Esophagus muscularis mucosa (tissue), 4 donors: Measurements from ENCODE around the gene ZFHX3. TPM values are rescaled to one million over a fixed set of nuclear protein-coding genes. Genes with fewer than 3 reads are reported as not detected.

Experiments
- DNase-seq: peaks from one replicate; pipeline ENCODE4 v3.0.0-alpha.2; 2017; ENCODE audit errors: extremely low spot score
- H3K27ac ChIP-seq, 4 donors: fragments of 200-600 bp; sonication (generic); replicated peaks in 1 of 4; 1 replicate in 3 of 4; 2 replicates in 1 of 4; pipeline ENCODE4 v1.5.1; 2016 to 2019; ENCODE audit warnings: mild to moderate bottlenecking in 1 of 4
- H3K27me3 ChIP-seq, 4 donors: fragments of 200-600 bp; sonication (generic); one replicate each; pipeline versions ENCODE4 v1.5.1 to v1.6.0; 2016 to 2019
- H3K36me3 ChIP-seq, 4 donors: fragments of 200-600 bp; sonication (generic); one replicate each; pipeline ENCODE4 v1.5.1; 2016 to 2019
- H3K4me1 ChIP-seq, 4 donors: fragments of 200-600 bp; sonication (generic); one replicate each; pipeline ENCODE4 v1.5.1; 2016 to 2019
- H3K4me3 ChIP-seq, 4 donors: fragments of 200-600 bp; sonication (generic); 1 replicate in 2 of 4; 2 replicates in 2 of 4; pipeline ENCODE4 v1.5.1; 2016 to 2019; ENCODE audit warnings: mild to moderate bottlenecking in 4 of 4, moderate library complexity in 1 of 4
- H3K9me3 ChIP-seq, 4 donors: fragments of 200-600 bp; sonication (generic); 1 replicate in 3 of 4; 2 replicates in 1 of 4; pipeline ENCODE4 v1.5.1; 2016 to 2019
- CTCF ChIP-seq, 3 experiments: fragments of 200-600 bp in 2 of 3; fragments of 450-650 bp in 1 of 3; sonication (generic) in 2 of 3; IDR thresholded peaks; one replicate each; pipeline ENCODE4 v1.5.1; 2017 to 2019; ENCODE audit warnings: antibody characterized with exemption in 3 of 3, mild to moderate bottlenecking in 2 of 3, moderate library complexity in 1 of 3
- EP300 ChIP-seq: sonication (generic); formaldehyde crosslinking; IDR thresholded peaks from one replicate; pipeline ENCODE4 v1.6.1; 2017; ENCODE audit warnings: antibody characterized with exemption
- POLR2A ChIP-seq: fragments of 450-650 bp; IDR thresholded peaks from one replicate; pipeline ENCODE4 v1.6.1; 2017; ENCODE audit warnings: antibody characterized with exemption, moderate library complexity, mild to moderate bottlenecking, low read depth
- POLR2AphosphoS5 ChIP-seq, 2 donors: sonication (generic); formaldehyde crosslinking; IDR thresholded peaks; one replicate each; pipeline ENCODE4 v1.6.1; 2017; ENCODE audit warnings: antibody characterized with exemption in 2 of 2
- WGBS: methylation state at CpG from one replicate; pipeline ENCODE4 v1.1.5; 2018; 5-methylcytosine and 5-hydroxymethylcytosine counted together
- intact Hi-C: fragments of 100-400 bp; cut with DNase I; formaldehyde crosslinking; loops from one replicate; pipeline ENCODE4 v1.15.1; 2023
- total RNA-seq, 4 donors: library from RNA; depleted of rRNA; stranded (reverse); fragments of >200 nt; gene quantifications; one replicate each; pipeline versions ENCODE4 v1.1.0 to v1.2.1, GENCODE V29; 2016

Gene ZFHX3
- total RNA-seq, 4 donors from 2014 or later = 25.7 to 53.0 (median 30.6) TPM

DNA sequence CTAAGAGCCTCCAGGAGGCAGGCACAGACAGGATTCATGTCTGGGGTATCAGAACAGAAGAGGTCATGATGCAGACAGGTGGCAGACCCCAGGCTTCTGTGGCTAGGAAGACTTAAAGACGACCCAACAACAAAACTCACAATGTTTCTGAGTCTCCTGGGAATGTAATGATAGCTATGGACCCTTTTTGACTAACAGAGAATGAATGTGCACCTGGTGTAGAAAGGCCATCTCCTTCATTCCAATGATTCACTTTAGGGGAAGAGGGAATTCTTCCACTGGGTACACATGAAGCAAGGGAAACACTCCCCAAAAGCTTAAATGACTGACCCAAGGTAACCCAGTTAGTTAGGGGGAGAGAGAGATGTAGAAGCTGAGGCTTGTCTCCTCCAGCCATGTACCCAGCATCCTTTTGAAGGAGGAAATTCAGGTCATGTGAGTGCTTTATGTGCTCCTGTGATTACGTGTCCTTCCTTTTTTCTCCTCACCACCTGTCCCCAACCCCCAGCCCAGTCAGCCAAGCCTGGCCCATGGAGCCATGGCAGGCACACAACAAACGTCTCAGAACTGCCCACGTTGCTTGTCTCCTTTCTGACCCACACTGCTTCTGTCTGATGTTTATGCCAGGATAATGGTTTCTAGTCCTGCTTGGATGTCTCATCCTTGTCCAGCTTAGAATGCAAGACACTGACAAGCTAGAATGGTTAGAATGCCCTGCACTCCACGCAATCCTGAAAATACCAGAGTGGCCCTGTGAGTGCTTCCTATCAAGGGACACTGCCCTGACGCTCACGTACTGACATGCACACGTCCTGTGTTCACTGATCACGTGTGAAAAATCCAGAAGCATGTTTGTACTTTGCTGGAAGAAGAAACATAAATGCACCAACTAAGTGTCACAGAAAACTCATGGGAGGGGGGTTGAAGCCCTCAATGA, 156.4 kb downstream of the ZFHX3 start:
- Histone ChIP-seq H3K4me3 (no peak overlapping the region), H3K27ac (no peak overlapping the region), H3K4me1 (peaks cover 9 to 17% (median 16%) of the 10 kb centered on the region in 4 donors), H3K9me3 (no peaks in the 10 kb centered on the region), H3K36me3 (peaks cover 25 to 35% (median 32%) of the 10 kb centered on the region in 4 donors), H3K27me3 (no peaks in the 10 kb centered on the region)
- intact Hi-C loops = no loop called here
- no peak for DNase-seq
- 79% methylated on average over 8 of the region's 9 CpGs for WGBS
- TF ChIP-seq CTCF (IDR thresholded peaks at IDR 0.05) = no peak
- TF ChIP-seq POLR2AphosphoS5 (IDR thresholded peaks at IDR 0.05) = no peak

DNA sequence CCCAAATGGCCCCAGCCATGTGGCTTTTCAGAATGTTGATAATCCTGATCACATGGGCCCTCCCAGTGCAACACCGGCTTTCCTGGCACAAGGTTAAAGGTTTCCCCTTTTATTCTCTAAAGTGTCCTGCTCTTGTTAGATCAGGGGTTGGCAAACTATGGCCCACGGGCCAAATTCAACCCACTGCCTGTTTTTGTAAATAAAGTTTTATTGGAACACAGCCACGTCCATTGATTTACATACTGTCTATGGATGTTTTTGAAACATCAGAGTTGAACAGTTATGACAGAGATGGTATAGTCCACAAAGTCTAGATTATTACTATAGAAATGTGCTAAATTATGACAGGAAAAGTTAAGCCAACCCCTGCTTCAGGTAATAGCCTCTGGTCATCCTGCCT, 157.3 kb downstream of the ZFHX3 start:
- H3K27me3 ChIP-seq = no peaks in the 10 kb centered on the region
- WGBS = 90% methylated on average over 3 of the region's 3 CpGs
- TF ChIP-seq POLR2AphosphoS5 (IDR thresholded peaks at IDR 0.05) (no peak), CTCF (IDR thresholded peaks at IDR 0.05) (no peak), POLR2A (no peak), EP300 (no peak)
- DNase-seq = no peak
- peaks cover 9 to 17% (median 16%) of the 10 kb centered on the region in 4 donors for H3K4me1 ChIP-seq
- no peaks in the 10 kb centered on the region for H3K9me3 ChIP-seq
- H3K27ac ChIP-seq = no peak overlapping the region
- peaks cover 29 to 43% (median 42%) of the 10 kb centered on the region in 4 donors for H3K36me3 ChIP-seq
- intact Hi-C loops = no loop called here
- no peak overlapping the region for H3K4me3 ChIP-seq

DNA sequence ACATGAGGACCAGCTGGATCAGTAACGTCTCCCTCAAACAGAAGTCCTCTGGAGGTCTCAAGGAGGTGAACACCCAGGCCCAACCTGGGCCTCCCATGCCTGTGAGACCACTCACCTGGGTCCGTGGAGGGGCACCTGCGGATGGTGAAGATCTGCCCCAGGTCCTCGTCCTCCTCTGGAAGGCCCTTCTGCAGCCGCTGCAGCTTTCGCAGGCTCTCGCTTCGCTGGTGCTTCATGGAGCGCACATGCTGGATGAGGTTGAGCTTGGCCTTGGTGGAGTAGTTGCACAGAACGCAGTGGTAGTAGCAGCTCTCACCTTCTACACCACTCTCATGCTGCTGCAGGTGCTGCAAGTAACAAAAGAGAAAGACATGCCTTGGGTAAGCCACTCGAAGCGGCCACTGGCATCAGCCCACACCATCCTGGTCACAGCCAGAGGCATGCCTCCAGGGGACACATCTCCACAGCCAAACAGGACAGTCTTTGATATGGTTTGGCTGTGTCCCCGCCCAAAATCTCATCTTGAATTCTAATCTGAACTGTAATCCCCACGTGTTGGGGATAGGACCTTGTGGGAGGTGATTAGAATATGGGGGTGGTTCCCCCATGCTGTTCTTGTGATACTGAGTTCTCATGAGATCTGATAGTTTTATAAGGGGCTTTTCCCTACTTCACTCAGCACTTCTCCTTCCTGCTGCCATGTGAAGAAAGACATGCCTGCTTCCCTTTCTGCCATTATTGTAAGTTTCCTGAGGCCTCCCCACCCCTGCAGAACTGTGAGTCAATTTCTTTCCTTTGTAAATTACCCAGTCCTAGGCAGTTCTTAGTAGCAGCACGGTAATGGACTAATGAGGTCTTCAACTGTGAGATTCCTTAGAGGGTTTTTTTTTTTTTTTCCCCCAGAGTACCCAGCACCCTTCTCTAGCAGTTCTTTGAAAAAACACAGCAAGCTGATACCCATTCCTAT, 158.0 kb downstream of the ZFHX3 start:
- H3K36me3 ChIP-seq = peaks cover 32 to 50% (median 49%) of the 10 kb centered on the region in 4 donors
- peaks cover 6 to 18% (median 15%) of the 10 kb centered on the region in 4 donors for H3K4me1 ChIP-seq
- TF ChIP-seq POLR2A (no peak), EP300 (no peak), POLR2AphosphoS5 (IDR thresholded peaks at IDR 0.05) (no peak), CTCF (IDR thresholded peaks at IDR 0.05) (no peak)
- intact Hi-C loops = no loop called here
- no peaks in the 10 kb centered on the region for H3K9me3 ChIP-seq
- WGBS = 94% methylated on average over 14 of the region's 15 CpGs
- no peak overlapping the region for H3K27ac ChIP-seq
- H3K27me3 ChIP-seq = no peaks in the 10 kb centered on the region
- no peak overlapping the region for H3K4me3 ChIP-seq
- no peak for DNase-seq

DNA sequence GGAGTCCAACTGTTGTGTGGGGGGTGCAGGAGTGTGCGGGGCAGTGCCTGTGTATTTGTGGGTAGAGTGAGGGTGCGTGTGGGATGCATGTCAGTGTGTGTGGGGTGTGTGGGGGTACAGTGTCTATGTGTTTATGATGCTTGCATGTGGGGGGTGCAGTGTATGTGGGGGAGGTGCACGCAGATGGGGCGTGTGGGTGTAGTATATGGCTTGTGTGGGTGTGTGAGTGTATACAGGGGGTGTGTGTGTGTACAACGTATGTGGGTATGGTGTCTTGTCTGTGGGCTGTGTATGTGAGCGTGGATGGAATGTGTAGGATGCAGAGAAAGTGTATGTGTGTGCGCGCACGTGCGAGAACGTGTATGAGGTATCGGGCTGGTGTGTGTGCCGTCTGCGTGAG, 160.4 kb downstream of the ZFHX3 start:
- TF ChIP-seq EP300 (no peak), POLR2A (no peak), CTCF (IDR thresholded peaks at IDR 0.05) (no peak), POLR2AphosphoS5 (IDR thresholded peaks at IDR 0.05) (no peak)
- H3K9me3 ChIP-seq = no peaks in the 10 kb centered on the region
- intact Hi-C loops = no loop called here
- H3K27me3 ChIP-seq = no peaks in the 10 kb centered on the region
- WGBS = 96% methylated on average over 14 of the region's 14 CpGs
- H3K27ac ChIP-seq = no peak overlapping the region
- no peak for DNase-seq
- H3K36me3 ChIP-seq = peaks cover 32 to 54% (median 52%) of the 10 kb centered on the region in 4 donors
- no peak overlapping the region for H3K4me3 ChIP-seq
- H3K4me1 ChIP-seq = peaks cover 0 to 13% (median 0%) of the 10 kb centered on the region in 4 donors
